A673 (cell line): Measurements from ENCODE around the gene MT3. TPM values are rescaled to one million over a fixed set of nuclear protein-coding genes. Genes with fewer than 3 reads are reported as not detected.

Source experiments
- BruUV-seq: library from RNA; stranded (reverse); fragments of 400-500 nt; replicated peaks from 2 replicates; lab custom pipeline; 2021; lab: Mats Ljungman, UMichigan
- CTCF ChIA-PET: fragments of 300-600 bp; sonication (Branson Sonifier 250); formaldehyde crosslinking; loops from one replicate; lab custom pipeline; 2022; ENCODE audit warnings: antibody characterized with exemption; lab: Charles Lee
- POLR2A ChIA-PET: fragments of 300-600 bp; sonication (Branson Sonifier 250); formaldehyde crosslinking; loops from one replicate; lab custom pipeline; 2022; ENCODE audit warnings: antibody characterized with exemption; ENCODE audit not compliant: low non-redundant PET; lab: Charles Lee
- DNase-seq: peaks from one replicate; pipeline ENCODE4 v3.0.0-alpha.2; 2015; ENCODE audit warnings: low spot score
- H3K27ac ChIP-seq: fragments of 200-600 bp; sonication (generic); 2 replicates; pipeline ENCODE4 v1.5.1; 2016; ENCODE audit warnings: mixed run types, low read depth, mild to moderate bottlenecking, mixed read lengths, antibody characterized with exemption, low read length; ENCODE audit not compliant: poor library complexity, severe bottlenecking
- H3K27me3 ChIP-seq: fragments of 200-600 bp; sonication (generic); replicated peaks from 2 replicates; pipeline ENCODE4 v1.6.1; 2017; ENCODE audit warnings: mixed run types, low read depth, mild to moderate bottlenecking, mixed read lengths, antibody characterized with exemption, low read length; ENCODE audit not compliant: insufficient read depth, poor library complexity
- H3K36me3 ChIP-seq: fragments of 200-600 bp; sonication (generic); 2 replicates; pipeline ENCODE4 v1.6.1; 2016; ENCODE audit warnings: mixed run types, mild to moderate bottlenecking, mixed read lengths, antibody characterized with exemption, low read length; ENCODE audit not compliant: insufficient read depth, poor library complexity, severe bottlenecking
- H3K4me1 ChIP-seq: fragments of 200-600 bp; sonication (generic); 2 replicates; pipeline ENCODE4 v1.6.1; 2017; ENCODE audit warnings: mixed run types, mild to moderate bottlenecking, mixed read lengths, antibody characterized with exemption, low read length; ENCODE audit not compliant: insufficient read depth, poor library complexity, severe bottlenecking
- H3K4me3 ChIP-seq: fragments of 200-600 bp; sonication (generic); 2 replicates; pipeline ENCODE4 v1.5.1; 2016; ENCODE audit warnings: low read depth, mixed run types, mild to moderate bottlenecking, mixed read lengths, low read length; ENCODE audit not compliant: poor library complexity, severe bottlenecking
- H3K9me3 ChIP-seq: fragments of 200-600 bp; sonication (generic); 2 replicates; pipeline ENCODE4 v1.6.1; 2016; ENCODE audit warnings: mixed run types, low read depth, mild to moderate bottlenecking, mixed read lengths, antibody characterized with exemption, low read length; ENCODE audit not compliant: poor library complexity, severe bottlenecking
- EZH2 ChIP-seq: fragments of 200-600 bp; sonication (generic); IDR thresholded peaks from 2 replicates; pipeline ENCODE4 v1.6.1; 2017; ENCODE audit warnings: borderline replicate concordance, low read depth, mild to moderate bottlenecking, mixed read lengths, antibody characterized with exemption, low read length; ENCODE audit not compliant: poor library complexity, severe bottlenecking
- intact Hi-C: fragments of 100-400 bp; cut with micrococcal nuclease; formaldehyde crosslinking; loops from one replicate; pipeline ENCODE4 v1.10.0; 2022; ENCODE audit not compliant: unreplicated experiment
- total RNA-seq: library from RNA; stranded (reverse); gene quantifications from 2 replicates; pipeline ENCODE4 v1.2.3, GENCODE V29; 2021
- TF ChIP-seq, protein P1 (sequence below): fragments of 300-800, 200-600 bp; sonication (generic); conservative IDR thresholded peaks from 2 replicates; pipeline ENCODE4 v1.5.1; 2017; ENCODE audit warnings: low read depth, mild to moderate bottlenecking, antibody characterized with exemption, low read length, moderate library complexity, mixed read lengths

Gene MT3
- total RNA-seq, 1 experiment from 2014 or later, result not detected

DNA sequence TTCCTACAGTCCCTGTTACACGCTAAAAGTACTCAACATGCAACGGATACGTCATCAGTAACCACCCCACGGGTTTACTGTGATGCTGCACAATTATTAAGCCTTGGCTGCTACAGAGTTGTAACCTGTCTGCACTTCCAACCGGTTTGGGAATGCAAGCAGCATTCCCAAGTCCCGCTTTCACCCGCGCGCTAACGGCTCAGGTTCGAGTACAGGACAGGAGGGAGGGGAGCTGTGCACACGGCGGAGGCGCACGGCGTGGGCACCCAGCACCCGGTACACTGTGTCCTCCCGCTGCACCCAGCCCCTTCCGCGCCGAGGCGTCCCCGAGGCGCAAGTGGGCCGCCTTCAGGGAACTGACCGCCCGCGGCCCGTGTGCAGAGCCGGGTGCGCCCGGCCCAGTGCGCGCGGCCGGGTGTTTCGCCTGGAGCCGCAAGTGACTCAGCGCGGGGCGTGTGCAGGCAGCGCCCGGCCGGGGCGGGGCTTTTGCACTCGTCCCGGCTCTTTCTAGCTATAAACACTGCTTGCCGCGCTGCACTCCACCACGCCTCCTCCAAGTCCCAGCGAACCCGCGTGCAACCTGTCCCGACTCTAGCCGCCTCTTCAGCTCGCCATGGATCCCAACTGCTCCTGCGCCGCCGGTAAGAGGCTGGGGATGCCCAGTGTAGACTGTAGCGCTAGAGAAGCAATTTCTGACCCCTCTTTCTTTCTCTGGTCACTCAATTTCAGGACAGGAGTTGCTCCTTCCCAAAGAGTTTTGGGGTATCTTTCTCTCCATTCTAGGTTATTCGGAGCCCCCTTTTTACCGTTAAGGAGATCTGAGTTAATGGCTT, 18.9 kb downstream of the MT3 start, which contains the start of gene MT2A:
TSS of gene MT2A (plus strand) at position 542 of the 833 bp plus-strand sequence. CDS start at position 614, 72 bp downstream.
- no peaks in the 10 kb centered on the region for H3K36me3 ChIP-seq
- H3K27ac ChIP-seq, result peak within 1 kb of the TSS; percentile 72
- POLR2A ChIA-PET, result no interaction called here
- TF ChIP-seq EZH2, result no peak
- TF ChIP-seq, protein P1, sequence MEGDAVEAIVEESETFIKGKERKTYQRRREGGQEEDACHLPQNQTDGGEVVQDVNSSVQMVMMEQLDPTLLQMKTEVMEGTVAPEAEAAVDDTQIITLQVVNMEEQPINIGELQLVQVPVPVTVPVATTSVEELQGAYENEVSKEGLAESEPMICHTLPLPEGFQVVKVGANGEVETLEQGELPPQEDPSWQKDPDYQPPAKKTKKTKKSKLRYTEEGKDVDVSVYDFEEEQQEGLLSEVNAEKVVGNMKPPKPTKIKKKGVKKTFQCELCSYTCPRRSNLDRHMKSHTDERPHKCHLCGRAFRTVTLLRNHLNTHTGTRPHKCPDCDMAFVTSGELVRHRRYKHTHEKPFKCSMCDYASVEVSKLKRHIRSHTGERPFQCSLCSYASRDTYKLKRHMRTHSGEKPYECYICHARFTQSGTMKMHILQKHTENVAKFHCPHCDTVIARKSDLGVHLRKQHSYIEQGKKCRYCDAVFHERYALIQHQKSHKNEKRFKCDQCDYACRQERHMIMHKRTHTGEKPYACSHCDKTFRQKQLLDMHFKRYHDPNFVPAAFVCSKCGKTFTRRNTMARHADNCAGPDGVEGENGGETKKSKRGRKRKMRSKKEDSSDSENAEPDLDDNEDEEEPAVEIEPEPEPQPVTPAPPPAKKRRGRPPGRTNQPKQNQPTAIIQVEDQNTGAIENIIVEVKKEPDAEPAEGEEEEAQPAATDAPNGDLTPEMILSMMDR, result no peak
- H3K27me3 ChIP-seq, result no peaks in the 10 kb centered on the region
- peak within 1 kb of the TSS; percentile 73 for H3K4me3 ChIP-seq
- DNase-seq, result peak; percentile 97
- peaks cover 34% of the 10 kb centered on the region for H3K4me1 ChIP-seq
- intact Hi-C loops, result loop anchor here (5.0 kb wide), 1 partner anchor 74 kb away; the partner anchor contains the start of gene MT1X
- CTCF ChIA-PET, result interaction anchor here (1.0 to 1.5 kb wide), 2 partner anchors 16 to 94 kb away, joined by 3 to 7 read pairs; no protein-coding TSS in a partner anchor
- H3K9me3 ChIP-seq, result no peaks in the 10 kb centered on the region
- no TSS peak for BruUV-seq

DNA sequence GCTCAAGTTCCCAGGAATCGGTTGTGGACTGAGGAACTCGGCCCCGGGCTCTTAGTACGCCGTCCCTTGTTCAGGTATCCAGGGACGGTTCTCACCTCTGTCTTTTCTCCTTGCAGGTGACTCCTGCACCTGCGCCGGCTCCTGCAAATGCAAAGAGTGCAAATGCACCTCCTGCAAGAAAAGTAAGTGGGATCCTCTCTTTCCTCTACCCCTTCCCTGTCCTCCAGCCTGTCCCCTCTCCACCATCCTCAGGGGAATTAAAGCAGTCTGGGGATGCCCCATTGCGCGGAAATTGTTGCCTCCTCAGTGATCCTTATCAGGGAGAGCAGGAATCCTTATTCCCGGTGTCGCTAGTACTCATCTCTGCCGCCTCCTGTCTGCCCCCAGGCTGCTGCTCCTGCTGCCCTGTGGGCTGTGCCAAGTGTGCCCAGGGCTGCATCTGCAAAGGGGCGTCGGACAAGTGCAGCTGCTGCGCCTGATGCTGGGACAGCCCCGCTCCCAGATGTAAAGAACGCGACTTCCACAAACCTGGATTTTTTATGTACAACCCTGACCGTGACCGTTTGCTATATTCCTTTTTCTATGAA, 19.6 kb downstream of the MT3 start:
- ChIA-PET CTCF (interaction anchor here (1.0 to 1.5 kb wide), 2 partner anchors 15 to 93 kb away, joined by 3 to 7 read pairs; no protein-coding TSS in a partner anchor), POLR2A (no interaction called here)
- Histone ChIP-seq H3K4me1 (peaks cover 34% of the 10 kb centered on the region), H3K27me3 (no peaks in the 10 kb centered on the region), H3K36me3 (no peaks in the 10 kb centered on the region), H3K4me3 (peak overlapping the region; percentile 73), H3K27ac (peak overlapping the region; percentile 72), H3K9me3 (no peaks in the 10 kb centered on the region)
- BruUV-seq, result TSS peak; percentile 100
- no peak for TF ChIP-seq EZH2
- TF ChIP-seq, protein P1, result no peak
- DNase-seq, result peak; percentile 65
- intact Hi-C loops, result loop anchor here (5.0 kb wide), 1 partner anchor 73 kb away; the partner anchor contains the start of gene MT1X

DNA sequence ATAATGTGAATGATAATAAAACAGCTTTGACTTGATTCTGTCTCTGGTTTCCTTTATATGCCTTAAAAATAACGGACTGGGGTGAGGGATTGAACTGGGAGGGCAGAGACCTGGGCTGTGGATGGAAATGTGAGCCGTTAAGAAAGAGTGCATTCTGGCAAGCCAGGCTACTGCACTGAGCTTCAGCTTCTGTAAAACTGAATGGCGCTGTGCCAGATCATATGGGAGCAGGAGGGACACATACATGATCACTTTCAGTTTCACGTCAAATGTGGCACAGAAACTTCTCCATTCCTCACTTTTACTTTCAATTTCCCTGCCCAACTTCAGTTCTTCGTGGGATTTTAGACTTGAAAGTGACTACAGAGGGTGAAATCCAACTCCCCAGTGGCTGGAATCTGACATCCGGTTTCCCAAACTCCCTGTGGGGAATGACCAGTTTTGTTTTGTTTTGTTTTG, 20.2 kb downstream of the MT3 start:
- H3K27ac ChIP-seq, result peak overlapping the region; percentile 72

More for the DNA sequence above, 20.2 kb downstream of the MT3 start:
- CTCF ChIA-PET, result interaction anchor here (0.6 to 1.5 kb wide), 3 partner anchors 9 to 1641 kb away, joined by 3 to 8 read pairs (median 7); no protein-coding TSS in a partner anchor
- intact Hi-C loops, result loop anchor here (5.0 kb wide), 1 partner anchor 73 kb away; the partner anchor contains the start of gene MT1X
- POLR2A ChIA-PET, result no interaction called here
- no TSS peak for BruUV-seq
- peak; percentile 79 for DNase-seq
- no peak for TF ChIP-seq EZH2
- TF ChIP-seq, protein P1, result no peak
- no peaks in the 10 kb centered on the region for H3K36me3 ChIP-seq
- peaks cover 34% of the 10 kb centered on the region for H3K4me1 ChIP-seq
- H3K4me3 ChIP-seq, result peak overlapping the region; percentile 73
- no peaks in the 10 kb centered on the region for H3K27me3 ChIP-seq
- no peaks in the 10 kb centered on the region for H3K9me3 ChIP-seq
